HUES48 (cell line): ENCODE results near the gene SKI.

Source experiments
- H3K27ac ChIP-seq: one replicate; pipeline ENCODE4 v1.7.0; 2013; ENCODE audit warnings: low read depth, low read length, inconsistent platforms
- H3K27me3 ChIP-seq: 2 replicates; pipeline ENCODE4 v1.6.1; 2013; ENCODE audit warnings: mild to moderate bottlenecking, low read length; ENCODE audit not compliant: control insufficient read depth, insufficient read depth
- H3K36me3 ChIP-seq: 2 replicates; pipeline ENCODE4 v1.6.1; 2013; ENCODE audit warnings: low read length; ENCODE audit not compliant: control insufficient read depth, insufficient read depth
- H3K4me1 ChIP-seq: 2 replicates; pipeline ENCODE4 v1.6.1; 2013; ENCODE audit warnings: mild to moderate bottlenecking, low read length; ENCODE audit not compliant: control insufficient read depth, insufficient read depth
- H3K4me3 ChIP-seq: 2 replicates; pipeline ENCODE4 v1.5.1; 2013; ENCODE audit warnings: mild to moderate bottlenecking, low read depth, low read length
- H3K9ac ChIP-seq: 2 replicates; pipeline ENCODE4 v1.6.1; 2013; ENCODE audit warnings: mild to moderate bottlenecking, low read depth, low read length, moderate library complexity
- H3K9me3 ChIP-seq: 2 replicates; pipeline ENCODE4 v1.6.1; 2013; ENCODE audit warnings: low read length; ENCODE audit not compliant: control insufficient read depth, insufficient read depth

The SKI gene

GRCh38 chr1:2228157-2228594, at the start of gene SKI:
TSS of gene SKI (plus strand) at chr1:2228319. CDS start at chr1:2228767, 448 bp downstream.
- peaks cover 17% of the 10 kb centered on the region; the same call in 1 of the 2 replicates for H3K4me1 ChIP-seq
- peaks cover 5% of the 10 kb centered on the region; the same call in 1 of the 2 replicates for H3K36me3 ChIP-seq
- peak within 1 kb of the TSS; percentile 96 for H3K27ac ChIP-seq
- peak within 1 kb of the TSS; percentile 73 for H3K9ac ChIP-seq
- peak within 1 kb of the TSS; percentile 82 for H3K4me3 ChIP-seq
- H3K9me3 ChIP-seq: no peaks in the 10 kb centered on the region
- H3K27me3 ChIP-seq: no peaks in the 10 kb centered on the region

GRCh38 chr1:2178875-2179274, 49.2 kb upstream of the SKI start:
- Histone ChIP-seq H3K36me3 (peaks cover 35% of the 10 kb centered on the region), H3K9me3 (no peaks in the 10 kb centered on the region), H3K4me1 (no peaks in the 10 kb centered on the region; the same call in 1 of the 2 replicates), H3K27ac (no peak overlapping the region), H3K4me3 (no peak overlapping the region), H3K9ac (no peak overlapping the region), H3K27me3 (no peaks in the 10 kb centered on the region)

GRCh38 chr1:2179283-2180013, 48.7 kb upstream of the SKI start:
- no peaks in the 10 kb centered on the region for H3K9me3 ChIP-seq
- H3K4me1 ChIP-seq: no peaks in the 10 kb centered on the region
- no peaks in the 10 kb centered on the region for H3K27me3 ChIP-seq
- peaks cover 38% of the 10 kb centered on the region for H3K36me3 ChIP-seq
- no peak overlapping the region for H3K27ac ChIP-seq
- H3K9ac ChIP-seq: no peak overlapping the region
- no peak overlapping the region for H3K4me3 ChIP-seq

GRCh38 chr1:2180297-2181245, 47.5 kb upstream of the SKI start:
- H3K27ac ChIP-seq: no peak overlapping the region
- peaks cover 42% of the 10 kb centered on the region for H3K36me3 ChIP-seq
- H3K27me3 ChIP-seq: no peaks in the 10 kb centered on the region
- H3K4me1 ChIP-seq: no peaks in the 10 kb centered on the region
- H3K4me3 ChIP-seq: no peak overlapping the region
- H3K9me3 ChIP-seq: no peaks in the 10 kb centered on the region
- no peak overlapping the region for H3K9ac ChIP-seq

GRCh38 chr1:2181271-2181670, 46.8 kb upstream of the SKI start:
- Histone ChIP-seq H3K36me3 (peaks cover 40% of the 10 kb centered on the region), H3K27ac (no peak overlapping the region), H3K27me3 (no peaks in the 10 kb centered on the region), H3K9ac (no peak overlapping the region), H3K4me3 (no peak overlapping the region), H3K4me1 (no peaks in the 10 kb centered on the region), H3K9me3 (no peaks in the 10 kb centered on the region)

- no peaks in the 10 kb centered on the region for H3K4me1 ChIP-seq
- H3K27ac ChIP-seq: no peak overlapping the region
- H3K9me3 ChIP-seq: no peaks in the 10 kb centered on the region
- H3K9ac ChIP-seq: no peak overlapping the region
- no peaks in the 10 kb centered on the region for H3K27me3 ChIP-seq
- peaks cover 42% of the 10 kb centered on the region for H3K36me3 ChIP-seq
- H3K4me3 ChIP-seq: no peak overlapping the region
Observed at GRCh38 chr1:2181752-2182151, 46.4 kb upstream of the SKI start.

- Histone ChIP-seq H3K27ac (no peak overlapping the region), H3K36me3 (peaks cover 38% of the 10 kb centered on the region), H3K9me3 (no peaks in the 10 kb centered on the region), H3K9ac (no peak overlapping the region), H3K4me1 (no peaks in the 10 kb centered on the region), H3K27me3 (no peaks in the 10 kb centered on the region), H3K4me3 (no peak overlapping the region)
Observed at GRCh38 chr1:2182376-2182775, 45.7 kb upstream of the SKI start.

- no peaks in the 10 kb centered on the region for H3K9me3 ChIP-seq
- peaks cover 27% of the 10 kb centered on the region for H3K36me3 ChIP-seq
- no peak overlapping the region for H3K9ac ChIP-seq
- no peaks in the 10 kb centered on the region for H3K4me1 ChIP-seq
- H3K4me3 ChIP-seq: no peak overlapping the region
- no peak overlapping the region for H3K27ac ChIP-seq
- no peaks in the 10 kb centered on the region for H3K27me3 ChIP-seq
Observed at GRCh38 chr1:2183937-2184334, 44.2 kb upstream of the SKI start.

- H3K9ac ChIP-seq: no peak overlapping the region
- H3K27me3 ChIP-seq: no peaks in the 10 kb centered on the region
- no peaks in the 10 kb centered on the region for H3K4me1 ChIP-seq
- no peaks in the 10 kb centered on the region for H3K9me3 ChIP-seq
- no peak overlapping the region for H3K27ac ChIP-seq
- H3K36me3 ChIP-seq: peaks cover 27% of the 10 kb centered on the region
- no peak overlapping the region for H3K4me3 ChIP-seq
Observed at GRCh38 chr1:2184531-2184930, 43.6 kb upstream of the SKI start.

- H3K4me1 ChIP-seq: peaks cover under 1% of the 10 kb centered on the region; the same call in 1 of the 2 replicates
- H3K27me3 ChIP-seq: no peaks in the 10 kb centered on the region
- peaks cover 27% of the 10 kb centered on the region for H3K36me3 ChIP-seq
- H3K4me3 ChIP-seq: no peak overlapping the region
- H3K9ac ChIP-seq: no peak overlapping the region
- no peaks in the 10 kb centered on the region for H3K9me3 ChIP-seq
- H3K27ac ChIP-seq: no peak overlapping the region
Observed at GRCh38 chr1:2184934-2185333, 43.2 kb upstream of the SKI start.
